ENCODE results near the gene MLXIP. TPM values are rescaled to one million over a fixed set of nuclear protein-coding genes. Genes with fewer than 3 reads are reported as not detected.

The MLXIP gene
- total and polyA plus RNA-seq, 2 experiments from 2014 or later = 6.4 to 7.4 TPM

GRCh38 chr12:122125452-122126341, 47.1 kb downstream of the MLXIP start:
- Histone ChIP-seq H3K4me2 (ENCODE audit: unreplicated experiment) (no peak overlapping the region), H3K79me2 (ENCODE audit: insufficient read depth) (peaks cover 48% of the 10 kb centered on the region), H2AFZ (no peak overlapping the region), H3F3A (ENCODE audit: insufficient read depth) (no peaks in the 10 kb centered on the region), H3K36me3 (ENCODE audit: low read depth) (no peaks in the 10 kb centered on the region), H3K4me3 (no peak overlapping the region), H3K4me1 (ENCODE audit: insufficient read depth) (peaks cover 4% of the 10 kb centered on the region; the same call in 1 of the 2 replicates), H3K9me2 (ENCODE audit: insufficient read depth) (no peaks in the 10 kb centered on the region), H3K27me3 (replicated peaks; ENCODE audit: insufficient read depth) (no peaks in the 10 kb centered on the region), H3K27ac (no peak overlapping the region), H4K20me1 (ENCODE audit: insufficient read depth) (no peaks in the 10 kb centered on the region), H3K9ac (no peak overlapping the region), H3K9me3 (ENCODE audit: low read depth) (no peaks in the 10 kb centered on the region)
- 81 to 82% methylated on average over 13 of the region's 13 CpGs for WGBS, 2 experiments (ENCODE audit: low coverage in 1 of 2, low lambda C conversion rate in 2 of 2, missing lambda C conversion rate in 2 of 2)
- TF ChIP-seq EZH2 (IDR thresholded peaks at IDR 0.05; ENCODE audit: insufficient read depth, poor library complexity, severe bottlenecking) = no peak
- TF ChIP-seq EZH2phosphoT487 (IDR thresholded peaks at IDR 0.05; ENCODE audit: insufficient read depth, low read depth) = no peak
- in situ Hi-C loops (cut with MboI) = no loop called here
- no peak for DNase-seq

- peaks cover 47% of the 10 kb centered on the region for H3K79me2 ChIP-seq (ENCODE audit: insufficient read depth)
- no peaks in the 10 kb centered on the region for H4K20me1 ChIP-seq (ENCODE audit: insufficient read depth)
- H3K27ac ChIP-seq = no peak overlapping the region
- no peaks in the 10 kb centered on the region for H3K36me3 ChIP-seq (ENCODE audit: low read depth)
- H3K4me2 ChIP-seq (ENCODE audit: unreplicated experiment) = no peak overlapping the region
- in situ Hi-C loops (cut with MboI) = no loop called here
- DNase-seq = no peak
- H3K27me3 ChIP-seq (replicated peaks; ENCODE audit: insufficient read depth) = no peaks in the 10 kb centered on the region
- H3K4me1 ChIP-seq (ENCODE audit: insufficient read depth) = peaks cover 4% of the 10 kb centered on the region; the same call in 1 of the 2 replicates
- no peaks in the 10 kb centered on the region for H3K9me3 ChIP-seq (ENCODE audit: low read depth)
- no peaks in the 10 kb centered on the region for H3F3A ChIP-seq (ENCODE audit: insufficient read depth)
- H2AFZ ChIP-seq = no peak overlapping the region
- H3K4me3 ChIP-seq = no peak overlapping the region
- WGBS, 2 experiments (ENCODE audit: low coverage in 1 of 2, low lambda C conversion rate in 2 of 2, missing lambda C conversion rate in 2 of 2) = 86 to 92% methylated on average over 7 of the region's 7 CpGs
- TF ChIP-seq EZH2phosphoT487 (IDR thresholded peaks at IDR 0.05; ENCODE audit: insufficient read depth, low read depth) = no peak
- no peak for TF ChIP-seq EZH2 (IDR thresholded peaks at IDR 0.05; ENCODE audit: insufficient read depth, poor library complexity, severe bottlenecking)
- no peak overlapping the region for H3K9ac ChIP-seq
- H3K9me2 ChIP-seq (ENCODE audit: insufficient read depth) = no peaks in the 10 kb centered on the region
Observed at GRCh38 chr12:122126342-122126635, 47.7 kb downstream of the MLXIP start.

- Histone ChIP-seq H3F3A (ENCODE audit: insufficient read depth) (no peaks in the 10 kb centered on the region), H3K4me1 (ENCODE audit: insufficient read depth) (peaks cover 4% of the 10 kb centered on the region; the same call in 1 of the 2 replicates), H3K79me2 (ENCODE audit: insufficient read depth) (peaks cover 42% of the 10 kb centered on the region), H3K4me3 (no peak overlapping the region), H2AFZ (no peak overlapping the region), H3K4me2 (ENCODE audit: unreplicated experiment) (no peak overlapping the region), H3K27me3 (replicated peaks; ENCODE audit: insufficient read depth) (no peaks in the 10 kb centered on the region), H3K9ac (no peak overlapping the region), H3K36me3 (ENCODE audit: low read depth) (no peaks in the 10 kb centered on the region), H3K9me3 (ENCODE audit: low read depth) (no peaks in the 10 kb centered on the region), H3K9me2 (ENCODE audit: insufficient read depth) (no peaks in the 10 kb centered on the region), H4K20me1 (ENCODE audit: insufficient read depth) (no peaks in the 10 kb centered on the region), H3K27ac (no peak overlapping the region)
- in situ Hi-C loops (cut with MboI) = no loop called here
- TF ChIP-seq EZH2 (IDR thresholded peaks at IDR 0.05; ENCODE audit: insufficient read depth, poor library complexity, severe bottlenecking) = no peak
- TF ChIP-seq EZH2phosphoT487 (IDR thresholded peaks at IDR 0.05; ENCODE audit: insufficient read depth, low read depth) = no peak
- WGBS, 2 experiments (ENCODE audit: low coverage in 1 of 2, low lambda C conversion rate in 2 of 2, missing lambda C conversion rate in 2 of 2) = 86% methylated on average over 15 of the region's 15 CpGs
- DNase-seq = no peak
Observed at GRCh38 chr12:122126713-122127597, 48.4 kb downstream of the MLXIP start.

GRCh38 chr12:122127839-122128238, 49.3 kb downstream of the MLXIP start:
- in situ Hi-C loops (cut with MboI) = no loop called here
- H3K4me3 ChIP-seq = no peak overlapping the region
- peaks cover 5% of the 10 kb centered on the region; the same call in 1 of the 2 replicates for H3K36me3 ChIP-seq (ENCODE audit: low read depth)
- peaks cover 4% of the 10 kb centered on the region; the same call in 1 of the 2 replicates for H3K4me1 ChIP-seq (ENCODE audit: insufficient read depth)
- H4K20me1 ChIP-seq (ENCODE audit: insufficient read depth) = no peaks in the 10 kb centered on the region
- TF ChIP-seq EZH2phosphoT487 (IDR thresholded peaks at IDR 0.05; ENCODE audit: insufficient read depth, low read depth) (no peak), EZH2 (IDR thresholded peaks at IDR 0.05; ENCODE audit: insufficient read depth, poor library complexity, severe bottlenecking) (no peak)
- no peak overlapping the region for H3K9ac ChIP-seq
- H3K27ac ChIP-seq = no peak overlapping the region
- WGBS, 2 experiments (ENCODE audit: low coverage in 1 of 2, low lambda C conversion rate in 2 of 2, missing lambda C conversion rate in 2 of 2) = 86 to 92% methylated on average over 12 to 13 of the region's 13 CpGs
- H2AFZ ChIP-seq = no peak overlapping the region
- H3K27me3 ChIP-seq (replicated peaks; ENCODE audit: insufficient read depth) = no peaks in the 10 kb centered on the region
- H3K9me3 ChIP-seq (ENCODE audit: low read depth) = no peaks in the 10 kb centered on the region
- peaks cover 34% of the 10 kb centered on the region for H3K79me2 ChIP-seq (ENCODE audit: insufficient read depth)
- no peaks in the 10 kb centered on the region for H3K9me2 ChIP-seq (ENCODE audit: insufficient read depth)
- H3F3A ChIP-seq (ENCODE audit: insufficient read depth) = no peaks in the 10 kb centered on the region
- H3K4me2 ChIP-seq (ENCODE audit: unreplicated experiment) = no peak overlapping the region
- DNase-seq = no peak

Data from GM23248 (cell line).